Neural progenitor cell (in vitro differentiated cells): ENCODE data around the gene PLD6. TPM values are rescaled to one million over a fixed set of nuclear protein-coding genes. Genes with fewer than 3 reads are reported as not detected.

Experiments
- DNase-seq: peaks from one replicate; pipeline ENCODE4 v3.0.0-alpha.2; 2016; ENCODE audit warnings: low spot score
- H2AFZ ChIP-seq: fragments of 200-600 bp; sonication (generic); replicated peaks from 2 replicates; pipeline ENCODE4 v1.6.1; 2016; ENCODE audit warnings: antibody characterized with exemption
- H3F3A ChIP-seq: fragments of 200-600 bp; sonication (generic); 2 replicates; pipeline ENCODE4 v1.6.1; 2016; ENCODE audit warnings: antibody characterized with exemption, low read depth
- H3K27ac ChIP-seq: fragments of 200-600 bp; sonication (generic); 2 replicates; pipeline ENCODE4 v1.5.1; 2016; ENCODE audit warnings: mild to moderate bottlenecking
- H3K27me3 ChIP-seq: fragments of 200-600 bp; sonication (generic); 2 replicates; pipeline ENCODE4 v1.6.1; 2016; ENCODE audit warnings: mild to moderate bottlenecking, moderate library complexity
- H3K36me3 ChIP-seq: fragments of 200-600 bp; sonication (generic); 2 replicates; pipeline ENCODE4 v1.5.1; 2016
- H3K4me1 ChIP-seq: fragments of 200-600 bp; sonication (generic); 2 replicates; pipeline ENCODE4 v1.6.1; 2016; ENCODE audit warnings: mixed run types
- H3K4me2 ChIP-seq: fragments of 200-600 bp; sonication (generic); 2 replicates; pipeline ENCODE4 v1.6.1; 2016
- H3K4me3 ChIP-seq: fragments of 200-600 bp; sonication (generic); 2 replicates; pipeline ENCODE4 v1.5.1; 2016
- H3K79me2 ChIP-seq: fragments of 200-600 bp; sonication (generic); 2 replicates; pipeline ENCODE4 v1.6.1; 2016; ENCODE audit warnings: low read depth
- H3K9ac ChIP-seq: fragments of 200-600 bp; sonication (generic); 2 replicates; pipeline ENCODE4 v1.6.1; 2016
- H3K9me3 ChIP-seq: fragments of 200-600 bp; sonication (generic); 2 replicates; pipeline ENCODE4 v1.5.1; 2016; ENCODE audit warnings: low read depth
- H4K20me1 ChIP-seq: fragments of 200-600 bp; sonication (generic); 2 replicates; pipeline ENCODE4 v1.6.1; 2016; ENCODE audit warnings: low read depth
- H3K27ac Mint-ChIP-seq: 3 replicates; pipeline ENCODE4 v1.8.0; 2021; ENCODE audit warnings: mixed read lengths
- H3K27me3 Mint-ChIP-seq: 2 replicates; pipeline ENCODE4 v1.8.0; 2022; ENCODE audit warnings: low read depth, mild to moderate bottlenecking, inconsistent platforms, moderate library complexity, mixed read lengths; ENCODE audit not compliant: insufficient read depth
- H3K36me3 Mint-ChIP-seq: 3 replicates; pipeline ENCODE4 v1.8.0; 2021; ENCODE audit warnings: mixed read lengths
- H3K4me1 Mint-ChIP-seq: 3 replicates; pipeline ENCODE4 v1.8.0; 2021; ENCODE audit warnings: mixed read lengths
- H3K4me3 Mint-ChIP-seq: 3 replicates; pipeline ENCODE4 v1.8.0; 2021; ENCODE audit warnings: mild to moderate bottlenecking, moderate library complexity, mixed read lengths
- H3K9me3 Mint-ChIP-seq: 3 replicates; pipeline ENCODE4 v1.8.0; 2020; ENCODE audit warnings: mixed read lengths
- EZH2 ChIP-seq: fragments of 200-600 bp; sonication (generic); IDR thresholded peaks from 2 replicates; pipeline ENCODE4 v1.6.1; 2017; ENCODE audit warnings: antibody characterized with exemption, mild to moderate bottlenecking, moderate library complexity
- EZH2phosphoT487 ChIP-seq: fragments of 200-600 bp; sonication (generic); IDR thresholded peaks from 2 replicates; pipeline ENCODE4 v1.6.1; 2017; ENCODE audit warnings: antibody characterized with exemption
- total RNA-seq: library from RNA; depleted of rRNA; stranded (reverse); fragments of >200 nt; gene quantifications from 2 replicates; pipeline ENCODE4 v1.2.3, GENCODE V29; 2015; ENCODE audit warnings: low replicate concordance
- TF ChIP-seq, protein P1 (sequence below): fragments of 200-600 bp; sonication (generic); IDR thresholded peaks from 2 replicates; pipeline ENCODE4 v1.5.1; 2017; ENCODE audit warnings: antibody characterized with exemption, mild to moderate bottlenecking

PLD6 gene
- total RNA-seq, 1 donor from 2014 or later, result 1.2 TPM

DNA sequence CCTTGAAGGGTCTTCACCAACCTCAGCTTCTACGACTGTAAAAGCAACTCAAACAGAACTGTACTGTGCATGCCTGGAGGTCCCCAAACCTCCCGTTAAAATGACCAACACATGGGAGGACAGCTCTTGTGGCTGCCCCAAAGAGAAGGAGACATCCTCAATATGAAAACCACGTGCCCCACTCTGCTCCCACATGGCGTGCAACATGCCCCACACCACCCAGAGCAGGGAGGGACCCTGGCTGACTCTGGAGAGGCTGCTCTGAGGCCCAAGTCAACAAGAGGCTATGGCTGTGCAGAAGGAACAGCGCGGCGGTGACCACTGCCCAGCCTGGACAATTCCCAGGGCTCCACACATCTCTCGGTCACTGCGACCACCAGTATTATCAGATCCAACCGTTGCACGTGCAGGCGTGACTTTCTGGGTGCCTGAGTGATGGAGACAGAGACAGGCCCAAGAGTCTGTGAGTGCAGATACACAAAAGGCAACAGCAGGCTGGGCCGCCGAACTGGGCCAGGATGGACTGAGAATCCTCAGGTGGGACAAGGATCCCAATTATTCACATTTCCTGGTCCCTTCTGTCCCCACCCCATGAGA lies 1.4 kb downstream of the PLD6 start:
- Histone ChIP-seq H3K36me3 (no peaks in the 10 kb centered on the region), H3K9ac (no peak overlapping the region), H3K27me3 (no peaks in the 10 kb centered on the region), H3K4me1 (peaks cover 7% of the 10 kb centered on the region), H3K79me2 (no peaks in the 10 kb centered on the region), H3K4me2 (no peak overlapping the region), H3K9me3 (no peaks in the 10 kb centered on the region), H2AFZ (no peak overlapping the region), H3K27ac (no peak overlapping the region), H3K4me3 (no peak overlapping the region), H4K20me1 (no peaks in the 10 kb centered on the region), H3F3A (no peaks in the 10 kb centered on the region)
- no peak for DNase-seq
- peaks cover 18% of the 10 kb centered on the region for H3K4me1 Mint-ChIP-seq
- no peak overlapping the region for H3K4me3 Mint-ChIP-seq
- H3K36me3 Mint-ChIP-seq, result no peaks in the 10 kb centered on the region
- no peak overlapping the region for H3K27ac Mint-ChIP-seq
- TF ChIP-seq, protein P1, sequence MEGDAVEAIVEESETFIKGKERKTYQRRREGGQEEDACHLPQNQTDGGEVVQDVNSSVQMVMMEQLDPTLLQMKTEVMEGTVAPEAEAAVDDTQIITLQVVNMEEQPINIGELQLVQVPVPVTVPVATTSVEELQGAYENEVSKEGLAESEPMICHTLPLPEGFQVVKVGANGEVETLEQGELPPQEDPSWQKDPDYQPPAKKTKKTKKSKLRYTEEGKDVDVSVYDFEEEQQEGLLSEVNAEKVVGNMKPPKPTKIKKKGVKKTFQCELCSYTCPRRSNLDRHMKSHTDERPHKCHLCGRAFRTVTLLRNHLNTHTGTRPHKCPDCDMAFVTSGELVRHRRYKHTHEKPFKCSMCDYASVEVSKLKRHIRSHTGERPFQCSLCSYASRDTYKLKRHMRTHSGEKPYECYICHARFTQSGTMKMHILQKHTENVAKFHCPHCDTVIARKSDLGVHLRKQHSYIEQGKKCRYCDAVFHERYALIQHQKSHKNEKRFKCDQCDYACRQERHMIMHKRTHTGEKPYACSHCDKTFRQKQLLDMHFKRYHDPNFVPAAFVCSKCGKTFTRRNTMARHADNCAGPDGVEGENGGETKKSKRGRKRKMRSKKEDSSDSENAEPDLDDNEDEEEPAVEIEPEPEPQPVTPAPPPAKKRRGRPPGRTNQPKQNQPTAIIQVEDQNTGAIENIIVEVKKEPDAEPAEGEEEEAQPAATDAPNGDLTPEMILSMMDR, result no peak
- TF ChIP-seq EZH2 (no peak), EZH2phosphoT487 (no peak)
- H3K9me3 Mint-ChIP-seq, result no peaks in the 10 kb centered on the region
- H3K27me3 Mint-ChIP-seq, result no peaks in the 10 kb centered on the region

DNA sequence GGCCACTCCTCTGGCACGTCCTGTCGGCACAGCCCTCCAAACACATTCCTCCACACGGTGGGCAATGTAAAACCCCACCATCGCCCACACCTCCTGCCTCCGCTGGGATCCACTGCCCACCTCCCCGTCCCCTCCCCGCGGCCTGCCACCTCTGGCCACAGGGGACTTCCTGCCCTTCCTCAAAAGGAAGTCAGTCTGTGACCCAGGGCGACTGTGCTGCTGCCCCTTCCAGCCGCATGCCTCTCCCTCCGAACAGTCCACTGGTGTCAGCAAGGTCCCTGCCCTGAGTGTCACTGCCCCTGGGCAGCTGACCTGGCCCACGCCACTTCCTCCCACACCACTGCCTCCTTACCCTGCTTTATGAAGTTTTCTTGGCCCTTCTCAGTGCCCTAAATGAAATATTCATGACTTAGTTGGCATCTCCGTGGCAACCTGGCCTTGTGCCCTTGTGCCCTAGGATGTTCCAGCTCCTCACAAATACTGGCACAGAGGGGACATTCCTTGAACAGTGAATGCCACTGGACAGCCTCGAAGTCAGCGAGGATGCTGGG lies 2.0 kb downstream of the PLD6 start:
- no peaks in the 10 kb centered on the region for H3K27me3 Mint-ChIP-seq
- TF ChIP-seq EZH2phosphoT487 (no peak), EZH2 (no peak)
- TF ChIP-seq, protein P1, result no peak

DNA sequence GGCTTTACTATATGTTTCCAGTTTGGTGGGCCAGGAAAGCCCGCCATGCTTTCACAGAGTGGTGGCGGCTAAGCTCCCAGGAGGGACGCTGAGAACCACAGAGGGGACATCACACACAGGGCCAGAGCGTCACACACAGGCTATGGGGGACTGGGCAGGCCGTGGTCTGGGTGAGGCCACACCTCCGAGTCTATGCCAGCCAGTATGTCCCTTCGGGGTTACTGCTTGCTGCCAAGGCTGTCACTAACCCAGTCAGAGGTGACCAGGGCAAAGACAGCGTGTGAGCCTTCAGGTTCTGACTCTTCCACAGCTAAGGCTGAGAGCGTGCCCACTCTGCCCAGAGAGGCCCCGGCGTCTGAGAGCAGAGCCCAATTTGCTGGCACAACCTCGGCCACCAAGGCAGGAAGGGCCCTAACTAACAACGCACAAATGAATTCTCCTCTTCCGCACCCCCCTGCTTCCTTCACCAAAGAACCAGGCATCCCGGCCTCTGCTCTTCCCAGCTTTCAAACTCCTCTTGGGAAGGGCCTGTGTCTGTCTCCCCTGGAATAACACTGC lies 2.9 kb downstream of the PLD6 start:
- H2AFZ ChIP-seq, result no peak overlapping the region
- H3K79me2 ChIP-seq, result no peaks in the 10 kb centered on the region
- H3K4me2 ChIP-seq, result no peak overlapping the region
- no peak overlapping the region for H3K9ac ChIP-seq
- H3K9me3 Mint-ChIP-seq, result no peaks in the 10 kb centered on the region
- H3F3A ChIP-seq, result no peaks in the 10 kb centered on the region
- H3K27me3 Mint-ChIP-seq, result no peaks in the 10 kb centered on the region
- H3K36me3 ChIP-seq, result no peaks in the 10 kb centered on the region
- H3K27ac ChIP-seq, result no peak overlapping the region
- DNase-seq, result no peak
- no peaks in the 10 kb centered on the region for H4K20me1 ChIP-seq
- no peaks in the 10 kb centered on the region for H3K36me3 Mint-ChIP-seq
- H3K4me1 Mint-ChIP-seq, result peaks cover 18% of the 10 kb centered on the region
- peaks cover 7% of the 10 kb centered on the region for H3K4me1 ChIP-seq
- no peak overlapping the region for H3K4me3 Mint-ChIP-seq
- no peaks in the 10 kb centered on the region for H3K9me3 ChIP-seq
- H3K27ac Mint-ChIP-seq, result peak overlapping the region; percentile 57
- TF ChIP-seq, protein P1, result no peak
- TF ChIP-seq EZH2phosphoT487 (no peak), EZH2 (no peak)
- no peaks in the 10 kb centered on the region for H3K27me3 ChIP-seq
- H3K4me3 ChIP-seq, result no peak overlapping the region

More for the DNA sequence above, 2.0 kb downstream of the PLD6 start:
- no peak overlapping the region for H3K4me3 ChIP-seq
- no peaks in the 10 kb centered on the region for H4K20me1 ChIP-seq
- H3F3A ChIP-seq, result no peaks in the 10 kb centered on the region
- H3K36me3 ChIP-seq, result no peaks in the 10 kb centered on the region
- no peak overlapping the region for H3K27ac ChIP-seq
- peaks cover 7% of the 10 kb centered on the region for H3K4me1 ChIP-seq
- no peak overlapping the region for H2AFZ ChIP-seq
- H3K9me3 ChIP-seq, result no peaks in the 10 kb centered on the region
- no peaks in the 10 kb centered on the region for H3K27me3 ChIP-seq
- H3K9me3 Mint-ChIP-seq, result no peaks in the 10 kb centered on the region
- H3K9ac ChIP-seq, result no peak overlapping the region
- H3K4me2 ChIP-seq, result no peak overlapping the region
- H3K4me1 Mint-ChIP-seq, result peaks cover 18% of the 10 kb centered on the region
- no peaks in the 10 kb centered on the region for H3K79me2 ChIP-seq
- peak overlapping the region; percentile 3 for H3K4me3 Mint-ChIP-seq
- H3K36me3 Mint-ChIP-seq, result no peaks in the 10 kb centered on the region
- no peak for DNase-seq
- peak overlapping the region; percentile 8 for H3K27ac Mint-ChIP-seq
